NCI-H1436 (cell line): ENCODE measurements around the gene DCTN4.

ENCODE experiments used
- DNase-seq: peaks from one replicate; lab custom pipeline; 2025; lab: John Stamatoyannopoulos, UW

Gene DCTN4

DNA sequence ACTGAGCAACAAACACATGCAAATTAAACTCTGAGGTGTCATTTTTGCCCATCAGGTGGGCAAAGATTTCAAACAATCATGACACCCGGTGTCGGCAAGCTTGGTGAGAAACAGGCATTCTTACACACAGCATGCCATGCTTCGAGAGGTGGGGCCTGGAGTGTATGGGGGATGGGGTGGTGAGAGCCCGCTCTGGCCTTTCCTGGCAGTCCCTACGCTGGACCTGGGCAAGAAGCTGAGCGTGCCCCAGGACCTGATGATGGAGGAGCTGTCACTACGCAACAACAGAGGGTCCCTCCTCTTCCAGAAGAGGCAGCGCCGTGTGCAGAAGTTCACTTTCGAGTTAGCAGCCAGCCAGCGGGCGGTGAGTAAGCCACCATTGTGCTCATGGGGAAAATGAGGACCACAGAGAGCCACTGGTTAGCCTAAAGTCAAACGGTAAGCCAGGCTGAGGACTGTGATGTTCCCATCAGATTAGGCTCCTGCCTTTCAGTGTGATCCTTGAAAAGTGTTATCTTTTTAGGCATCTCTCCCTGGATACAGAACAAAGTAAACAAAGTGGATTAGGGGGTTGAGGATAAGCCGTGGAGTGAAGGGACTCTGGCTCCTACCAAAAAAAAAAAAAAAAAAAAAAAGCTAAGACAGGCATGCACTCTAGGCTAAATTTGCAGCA is 88.4 kb downstream of the DCTN4 start:
- no peak for DNase-seq

DNA sequence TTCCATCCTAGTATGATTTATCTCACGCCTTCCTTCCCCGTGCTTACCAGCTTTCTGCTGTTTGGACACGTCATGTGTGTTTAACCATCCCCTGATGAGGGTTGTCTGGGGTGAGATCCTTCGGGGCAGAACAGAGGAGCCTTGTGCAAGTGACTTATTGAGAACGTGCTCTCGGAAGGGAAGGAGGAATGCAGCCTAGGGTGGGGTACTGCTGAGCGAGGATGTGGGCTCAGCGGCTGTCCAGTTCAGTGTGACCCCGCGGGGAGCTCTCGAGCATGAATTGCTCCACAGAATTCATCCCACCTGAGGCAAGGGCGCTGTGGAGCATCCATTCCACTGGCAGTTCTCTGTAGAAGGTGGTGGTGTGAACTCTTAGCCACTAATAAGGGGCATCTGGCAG is 93.8 kb downstream of the DCTN4 start:
- no peak for DNase-seq

DNA sequence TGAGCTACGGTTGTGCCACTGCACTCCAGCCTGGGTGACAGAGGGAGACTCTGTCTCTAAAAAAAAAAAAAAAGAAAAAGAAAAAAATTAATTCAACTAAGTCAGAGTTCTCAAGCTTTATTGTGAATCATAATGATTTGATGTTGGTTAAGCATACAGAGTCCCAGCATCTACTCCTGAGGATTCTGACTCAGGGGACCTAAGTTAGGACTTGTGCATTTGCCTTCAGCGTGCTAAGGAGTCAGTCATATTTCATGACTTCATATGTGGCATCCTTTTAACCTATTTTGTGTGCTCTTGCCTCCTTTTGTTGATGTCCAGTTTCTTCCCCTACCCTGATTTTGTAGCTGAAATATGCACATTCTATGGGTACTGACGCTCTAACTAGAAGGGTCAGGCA is 94.9 kb downstream of the DCTN4 start:
- no peak for DNase-seq

DNA sequence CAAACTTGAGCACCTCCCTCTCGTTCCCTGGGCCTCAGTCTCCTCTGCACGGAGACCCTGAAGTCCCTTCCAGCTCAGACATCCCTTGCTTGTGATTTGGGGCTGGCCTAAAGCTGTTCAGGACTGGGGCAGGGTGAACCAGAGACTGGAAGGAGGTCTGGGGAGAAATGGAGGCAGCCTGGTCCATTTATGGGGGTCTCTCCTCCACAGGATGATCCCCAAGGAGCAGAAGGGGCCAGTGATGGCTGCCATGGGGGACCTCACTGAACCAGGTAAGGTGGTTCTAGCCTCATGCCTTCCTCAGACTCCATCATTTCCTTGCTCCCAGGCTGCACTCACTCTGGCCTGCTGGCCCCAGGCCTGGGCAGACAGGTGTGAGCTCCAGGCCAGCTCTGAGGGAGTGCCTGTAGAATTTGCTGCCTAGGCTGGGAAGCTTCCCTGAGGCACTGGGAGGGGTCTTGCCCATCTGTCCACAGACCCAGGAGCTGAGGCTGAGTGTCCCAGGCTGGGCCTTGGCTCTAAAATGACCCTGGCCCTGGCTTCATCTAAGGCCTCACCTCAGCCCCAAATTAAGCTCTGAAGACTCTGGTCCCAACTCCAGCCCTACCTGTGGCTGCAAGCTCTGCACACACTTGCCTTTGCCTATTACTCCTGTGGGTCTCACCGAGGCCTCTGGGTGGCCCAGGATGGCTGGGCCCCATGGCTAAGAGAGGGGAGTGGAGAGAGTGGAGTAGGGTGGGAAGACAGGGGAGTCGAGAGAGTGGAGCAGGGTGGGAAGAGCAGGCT is 95.9 kb downstream of the DCTN4 start:
- no peak for DNase-seq

DNA sequence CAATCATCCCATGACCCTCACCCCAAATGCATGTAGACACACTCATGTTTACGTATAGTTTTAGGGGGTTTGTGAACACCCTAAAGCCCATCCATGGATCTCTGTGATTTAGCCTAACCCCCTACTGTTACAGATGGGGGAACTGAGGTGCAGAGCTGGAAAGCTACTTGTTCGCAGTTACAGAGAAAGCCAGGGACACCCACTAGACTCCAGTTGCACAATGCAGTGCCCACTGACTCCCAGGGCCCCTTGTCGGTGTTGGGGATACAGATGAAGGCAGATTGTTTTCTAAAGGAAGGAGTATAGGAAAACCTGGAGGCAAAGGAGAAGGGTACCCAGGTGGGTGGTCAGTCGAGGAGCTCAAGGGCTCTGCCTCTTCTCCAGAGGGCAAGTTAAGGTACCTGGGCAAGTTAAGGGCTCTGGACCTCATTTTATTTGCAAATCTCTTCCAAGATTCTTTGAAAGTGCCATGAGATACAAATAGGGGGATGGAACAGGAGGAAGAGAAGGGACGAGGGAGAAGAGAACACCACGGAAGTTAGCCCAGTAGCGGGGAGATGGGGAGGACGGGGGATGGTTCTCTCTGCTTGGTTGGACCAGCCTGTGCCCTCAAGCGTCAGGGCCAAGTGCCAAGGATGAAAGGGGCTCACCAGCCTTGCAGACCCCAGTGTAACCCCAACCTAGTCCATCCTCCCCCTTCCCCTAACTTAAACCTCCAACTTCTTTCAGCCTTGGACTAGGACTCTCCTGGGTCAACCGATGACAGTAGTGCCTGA is 96.8 kb downstream of the DCTN4 start:
- no peak for DNase-seq

DNA sequence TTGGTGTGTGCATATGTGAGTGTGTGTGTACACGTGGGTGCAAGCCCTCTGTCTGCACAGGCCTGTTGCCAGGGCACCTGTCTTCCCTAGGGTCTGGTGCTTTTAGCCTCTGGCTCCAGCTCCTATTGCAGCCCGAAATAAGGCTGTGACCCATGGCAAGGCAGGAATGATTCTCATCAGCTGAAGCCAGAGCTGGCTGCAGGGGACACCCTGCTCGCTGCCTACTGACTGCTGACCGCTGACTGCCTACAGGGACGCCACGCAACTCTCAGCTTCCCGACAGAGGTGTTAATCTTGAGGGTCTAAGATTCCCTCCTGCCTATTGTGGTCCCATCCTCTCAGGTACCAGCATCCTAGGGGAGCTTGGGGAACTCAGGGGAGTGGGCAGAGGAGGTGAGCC is 97.7 kb downstream of the DCTN4 start, which contains the start of gene MYOZ3:
Gene MYOZ3 (plus strand): TSS at position 166 of the 400 bp plus-strand sequence. CDS start 1,691 bp downstream, outside the sequence.
- no peak for DNase-seq

DNA sequence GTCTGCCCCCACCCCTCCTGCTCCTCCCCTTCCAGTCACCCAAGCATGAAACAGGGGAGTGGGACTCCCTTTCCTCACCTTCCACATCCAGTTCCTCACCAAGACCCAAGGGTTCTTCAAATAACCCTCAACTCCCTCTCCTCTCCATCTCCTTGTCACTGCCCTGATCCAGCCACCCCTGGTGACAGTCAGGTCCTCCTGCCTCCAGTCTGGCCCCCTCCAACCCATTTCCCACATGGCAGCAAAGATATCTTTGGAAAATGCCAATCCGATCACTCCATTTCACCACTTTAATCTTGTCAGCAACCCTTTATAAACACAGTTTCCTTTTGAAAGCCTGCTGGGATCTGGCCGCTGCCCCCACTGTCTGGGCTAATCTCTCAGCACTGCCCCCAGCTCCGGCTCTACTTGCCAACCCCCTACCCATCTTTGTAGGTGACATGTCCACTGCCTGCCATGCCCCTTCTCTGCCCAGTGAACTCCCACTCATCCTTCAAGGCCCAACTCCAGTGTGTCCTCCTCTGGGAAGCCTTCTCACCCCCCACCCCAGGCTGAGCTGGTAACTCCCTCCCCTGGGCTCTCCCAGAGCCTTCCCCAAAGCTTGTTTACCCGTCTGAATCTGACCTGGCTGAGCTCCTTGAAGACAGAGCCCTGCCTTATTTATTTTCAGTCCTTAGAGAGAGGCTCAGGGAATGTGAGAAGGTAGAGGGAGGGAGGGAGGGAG is 98.5 kb downstream of the DCTN4 start:
- no peak for DNase-seq

DNA sequence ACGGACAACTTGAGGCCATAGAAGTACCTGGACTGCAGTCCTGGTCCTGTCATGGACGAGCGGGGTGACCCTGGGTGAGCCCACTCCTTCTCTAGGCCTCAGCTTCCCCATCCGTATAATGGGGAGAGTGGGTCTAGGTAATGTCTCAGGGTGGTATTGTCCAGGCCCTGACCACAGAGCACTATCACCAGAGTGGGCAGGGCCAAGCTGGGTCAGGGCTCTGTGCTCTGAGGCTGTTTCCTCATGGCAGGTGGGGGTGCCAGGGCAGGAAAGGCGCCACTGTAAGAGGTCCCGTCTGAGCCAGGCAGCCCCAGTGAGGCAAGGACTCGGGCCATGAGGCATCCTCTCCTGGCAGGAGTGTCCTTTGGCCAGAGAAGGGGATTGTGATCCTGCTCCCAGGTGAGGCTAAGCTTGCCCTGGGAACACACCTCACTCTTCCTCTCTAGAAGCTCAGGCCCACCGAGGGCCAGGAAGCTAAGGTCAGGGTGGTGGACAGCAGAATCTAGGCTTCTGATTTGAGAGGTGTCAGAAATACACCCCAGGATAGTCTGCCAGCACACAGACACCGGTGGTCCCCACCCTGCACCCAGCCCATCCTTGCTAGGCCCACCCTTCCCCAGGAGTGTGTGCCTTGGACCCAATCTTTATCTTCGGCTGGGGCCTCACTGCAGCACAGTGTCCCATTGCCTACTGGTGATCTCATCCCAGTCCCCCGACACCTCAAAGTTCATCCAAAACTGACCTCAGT is 99.3 kb downstream of the DCTN4 start:
- no peak for DNase-seq

DNA sequence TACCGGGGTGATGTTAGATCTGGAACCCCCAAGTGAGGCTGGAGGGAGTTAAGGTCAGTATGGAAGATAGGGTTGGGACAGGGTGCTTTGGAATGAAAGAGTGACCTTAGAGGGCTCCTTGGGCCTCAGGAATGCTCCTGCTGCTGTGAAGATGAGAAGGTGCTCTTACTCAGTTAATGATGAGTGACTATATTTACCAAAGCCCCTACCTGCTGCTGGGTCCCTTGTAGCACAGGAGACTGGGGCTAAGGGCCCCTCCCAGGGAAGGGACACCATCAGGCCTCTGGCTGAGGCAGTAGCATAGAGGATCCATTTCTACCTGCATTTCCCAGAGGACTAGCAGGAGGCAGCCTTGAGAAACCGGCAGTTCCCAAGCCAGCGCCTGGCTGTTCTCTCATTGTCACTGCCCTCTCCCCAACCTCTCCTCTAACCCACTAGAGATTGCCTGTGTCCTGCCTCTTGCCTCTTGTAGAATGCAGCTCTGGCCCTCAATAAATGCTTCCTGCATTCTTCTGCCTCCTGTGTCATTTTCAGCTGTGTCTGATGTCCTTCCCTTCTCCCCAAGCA is 100.0 kb downstream of the DCTN4 start:
- no peak for DNase-seq
